WTC11 (cell line): ENCODE measurements around the gene TNFRSF6B. TPM values are rescaled to one million over a fixed set of nuclear protein-coding genes. Genes with fewer than 3 reads are reported as not detected.

Source experiments
- ATAC-seq: fragments of 200-7000 bp; cut with Tn5 transposase; 2 replicates; pipeline ENCODE4 v1.10.0; 2021; ENCODE audit warnings: mild to moderate bottlenecking, moderate library complexity
- CTCF ChIA-PET: fragments of 300-600 bp; sonication (Branson Sonifier 250); formaldehyde crosslinking; loops from one replicate; lab custom pipeline; 2021; ENCODE audit warnings: antibody characterized with exemption; lab: Charles Lee
- POLR2A ChIA-PET: fragments of 350-600 bp; sonication (Branson Sonifier 250); formaldehyde crosslinking; loops from one replicate; lab custom pipeline; 2021; ENCODE audit warnings: antibody characterized with exemption; lab: Charles Lee
- DNase-seq: peaks from one replicate; pipeline ENCODE4 v3.0.0; 2021; ENCODE audit warnings: low spot score
- H3K27ac Mint-ChIP-seq: 2 replicates; pipeline ENCODE4 v1.8.0; 2021; ENCODE audit warnings: mixed read lengths
- H3K27me3 Mint-ChIP-seq: 2 replicates; pipeline ENCODE4 v1.8.0; 2021; ENCODE audit warnings: low read depth, mild to moderate bottlenecking, moderate library complexity, mixed read lengths
- H3K36me3 Mint-ChIP-seq: 2 replicates; pipeline ENCODE4 v1.8.0; 2021; ENCODE audit warnings: mixed read lengths
- H3K4me1 Mint-ChIP-seq: 2 replicates; pipeline ENCODE4 v1.8.0; 2022; ENCODE audit warnings: mixed read lengths
- H3K4me3 Mint-ChIP-seq: 2 replicates; pipeline ENCODE4 v1.8.0; 2021; ENCODE audit warnings: mild to moderate bottlenecking, moderate library complexity, mixed read lengths
- H3K9me3 Mint-ChIP-seq: 2 replicates; pipeline ENCODE4 v1.8.0; 2021; ENCODE audit warnings: mixed read lengths
- ATF3 ChIP-seq: sonication (generic); formaldehyde crosslinking; conservative IDR thresholded peaks from 2 replicates; pipeline ENCODE4 v1.8.1; 2022; ENCODE audit warnings: mild to moderate bottlenecking, missing genetic modification reagents
- CBFB ChIP-seq: sonication (generic); formaldehyde crosslinking; IDR thresholded peaks from 2 replicates; pipeline ENCODE4 v1.8.1; 2022; ENCODE audit warnings: mild to moderate bottlenecking, low read depth, missing genetic modification reagents
- CDX4 ChIP-seq: fragments of 250-450 bp; sonication (Bioruptor Pico); IDR thresholded peaks from 2 replicates; pipeline ENCODE4 v1.9.0; 2021; ENCODE audit warnings: moderate library complexity, mild to moderate bottlenecking, inconsistent platforms, borderline replicate concordance
- CTCF ChIP-seq: fragments of 200-600 bp; IDR thresholded peaks from 2 replicates; pipeline ENCODE4 v1.8.0; 2022; ENCODE audit warnings: antibody characterized with exemption
- FOXJ3 ChIP-seq: sonication (generic); formaldehyde crosslinking; IDR thresholded peaks from 2 replicates; pipeline ENCODE4 v1.9.0; 2021; ENCODE audit warnings: missing genetic modification reagents, mild to moderate bottlenecking, borderline replicate concordance
- GABPB1 ChIP-seq: sonication (generic); formaldehyde crosslinking; IDR thresholded peaks from 2 replicates; pipeline ENCODE4 v1.8.1; 2023; ENCODE audit warnings: mild to moderate bottlenecking, missing genetic modification reagents
- TCF7 ChIP-seq: sonication (generic); formaldehyde crosslinking; IDR thresholded peaks from 2 replicates; pipeline ENCODE4 v1.8.0; 2022; ENCODE audit warnings: mild to moderate bottlenecking, low read depth, missing genetic modification reagents, moderate library complexity
- ZNF281 ChIP-seq: sonication (generic); formaldehyde crosslinking; IDR thresholded peaks from 2 replicates; pipeline ENCODE4 v1.8.0; 2023; ENCODE audit warnings: mild to moderate bottlenecking, missing genetic modification reagents
- total RNA-seq: library from RNA; stranded (reverse); gene quantifications from 3 replicates; pipeline ENCODE4 v1.2.3, GENCODE V29; 2021
- TF ChIP-seq, protein P1 (sequence below): sonication (generic); formaldehyde crosslinking; IDR thresholded peaks from 2 replicates; pipeline ENCODE4 v1.8.1; 2022; ENCODE audit warnings: low read depth, mild to moderate bottlenecking, moderate library complexity, missing genetic modification reagents, borderline replicate concordance

The TNFRSF6B gene
- total RNA-seq, 1 experiment from 2014 or later: not detected

- TF ChIP-seq CDX4 (CRISPR knock-in tag) (no peak), FOXJ3 (CRISPR knock-in tag) (no peak)
- TF ChIP-seq, protein P1, sequence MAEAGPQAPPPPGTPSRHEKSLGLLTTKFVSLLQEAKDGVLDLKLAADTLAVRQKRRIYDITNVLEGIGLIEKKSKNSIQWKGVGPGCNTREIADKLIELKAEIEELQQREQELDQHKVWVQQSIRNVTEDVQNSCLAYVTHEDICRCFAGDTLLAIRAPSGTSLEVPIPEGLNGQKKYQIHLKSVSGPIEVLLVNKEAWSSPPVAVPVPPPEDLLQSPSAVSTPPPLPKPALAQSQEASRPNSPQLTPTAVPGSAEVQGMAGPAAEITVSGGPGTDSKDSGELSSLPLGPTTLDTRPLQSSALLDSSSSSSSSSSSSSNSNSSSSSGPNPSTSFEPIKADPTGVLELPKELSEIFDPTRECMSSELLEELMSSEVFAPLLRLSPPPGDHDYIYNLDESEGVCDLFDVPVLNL (CRISPR knock-in tag): no peak
These were observed 9.7 kb downstream of the TNFRSF6B start (continued) for GRCh38 chr20:63706027-63706695.

- H3K27me3 Mint-ChIP-seq: no peaks in the 10 kb centered on the region
- no peak overlapping the region for H3K27ac Mint-ChIP-seq
- H3K9me3 Mint-ChIP-seq: no peaks in the 10 kb centered on the region
- ChIA-PET POLR2A (interaction anchor here (0.6 to 1.6 kb wide), 5 partner anchors 11 to 266 kb away, joined by 3 to 7 read pairs (median 3); partner anchors contain the start of genes RTEL1 and TNFRSF6B), CTCF (interaction anchor here (0.6 to 2.7 kb wide), 15 partner anchors 10 to 169 kb away, joined by 3 to 25 read pairs (median 5); partner anchors contain the start of genes LIME1, PTK6, SLC2A4RG and TNFRSF6B)
- H3K4me3 Mint-ChIP-seq: peak overlapping the region; percentile 80
- H3K36me3 Mint-ChIP-seq: peaks cover 44% of the 10 kb centered on the region
- no peak for TF ChIP-seq CBFB (CRISPR knock-in tag)
- peak; percentile 69; the same call in 1 of the 2 replicates for TF ChIP-seq GABPB1 (CRISPR knock-in tag)
- 0 out of 2 replicates have a peak, but pooled peaks have one; percentile 22 for TF ChIP-seq TCF7
- TF ChIP-seq, protein P1 (CRISPR knock-in tag): 0 out of 2 replicates have a peak, but pooled peaks have one; percentile 35
- TF ChIP-seq FOXJ3 (CRISPR knock-in tag): no peak
- no peak for TF ChIP-seq ZNF281
- peak; percentile 19; the same call in 1 of the 2 replicates for TF ChIP-seq CTCF
- TF ChIP-seq ATF3 (CRISPR knock-in tag): 0 out of 2 replicates have a peak, but pooled peaks have one; percentile 51
- peak; percentile 27 for ATAC-seq
- peaks cover 10% of the 10 kb centered on the region for H3K4me1 Mint-ChIP-seq
- DNase-seq: peak; percentile 63
These were observed 10.6 kb downstream of the TNFRSF6B start for GRCh38 chr20:63706852-63707557.
